H4 (cell line): ENCODE measurements around the gene GOLGA7B. TPM values are rescaled to one million over a fixed set of nuclear protein-coding genes. Genes with fewer than 3 reads are reported as not detected.

ENCODE experiments used
- total RNA-seq: library from RNA; depleted of rRNA; stranded (reverse); fragments of >200 nt; shearing (Covaris generic); gene quantifications from 2 replicates; pipeline ENCODE4 v1.2.3, GENCODE V29; 2014; rRNA removed

Gene GOLGA7B
- total RNA-seq, 1 experiment from 2014 or later = 0.08 TPM

Other genes with a start within 250 kb of the GOLGA7B start
- gene MORN4, start 216.3 kb upstream of the GOLGA7B start, total RNA-seq = 4.2 and 5.6 TPM in 2 replicates
- gene PI4K2A, start 209.2 kb upstream of the GOLGA7B start, total RNA-seq = 10.8 and 10.9 TPM in 2 replicates
- 26.8 and 32.1 TPM in 2 replicates for gene AVPI1, start 162.6 kb upstream of the GOLGA7B start, total RNA-seq
- gene MARVELD1, start 136.1 kb upstream of the GOLGA7B start, total RNA-seq = 33.4 and 46.1 TPM in 2 replicates
- 10.2 and 13.1 TPM in 2 replicates for gene ZFYVE27, start 112.7 kb upstream of the GOLGA7B start, total RNA-seq
- not detected in 2 replicates for gene SFRP5, start 77.8 kb upstream of the GOLGA7B start, total RNA-seq
- 0.17 TPM in 1 of 2 replicates, not detected in the other for gene CRTAC1, start 180.8 kb downstream of the GOLGA7B start, total RNA-seq